ENCODE measurements around the gene TCF7L1.
"Not testable (repeated sequence)": the region's sequence is repeated elsewhere in the genome, so short reads cannot be mapped to it uniquely, and the experiment has no call there.

TCF7L1 gene

DNA sequence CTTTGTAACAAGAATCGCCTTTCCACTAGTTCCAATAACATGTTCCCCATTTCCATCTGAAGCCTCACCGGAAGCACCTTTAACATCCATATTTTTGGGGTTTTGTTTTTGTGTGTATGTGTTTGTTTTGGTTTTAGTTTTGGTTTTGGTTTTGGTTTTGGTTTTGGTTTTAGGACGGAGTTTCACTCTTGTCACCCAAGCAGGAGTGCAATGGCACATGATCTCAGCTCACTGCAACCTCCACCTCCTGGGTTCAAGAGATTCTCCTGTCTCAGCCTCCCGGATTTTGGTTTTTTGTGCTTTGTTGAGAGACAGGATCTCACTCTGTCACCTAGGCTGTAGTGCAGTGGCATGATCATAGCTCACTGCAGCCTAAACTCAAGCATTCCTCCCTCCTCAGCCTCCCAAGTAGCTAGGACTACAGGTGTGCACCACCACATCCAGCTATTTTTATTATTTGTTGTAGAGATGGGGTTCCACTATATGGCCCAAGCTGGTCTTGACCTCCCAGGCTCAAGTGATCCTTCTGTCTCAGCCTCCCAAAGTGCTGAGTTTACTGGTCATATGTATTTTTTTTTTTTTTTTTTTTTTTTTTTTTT lies 158.3 kb downstream of the TCF7L1 start:
- DNase-seq, result no peak

DNA sequence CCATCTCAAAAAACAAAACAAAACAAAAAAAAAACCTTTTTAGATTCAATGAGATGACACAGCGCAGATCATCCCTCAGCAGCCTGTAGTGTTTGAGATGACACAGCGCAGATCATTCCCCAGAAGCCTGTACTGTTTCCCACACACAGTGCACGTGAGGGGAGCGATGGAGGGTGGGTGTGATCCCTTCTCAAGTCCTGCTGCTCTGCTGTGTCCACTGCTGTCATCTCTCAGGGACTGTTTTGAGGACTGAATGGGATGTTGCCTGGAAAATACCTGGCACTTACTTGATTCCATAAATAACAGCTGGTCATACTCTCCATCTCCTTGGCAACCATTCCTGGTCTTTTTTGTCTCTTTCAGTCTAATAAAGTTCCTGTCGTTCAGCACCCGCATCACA lies 168.9 kb downstream of the TCF7L1 start:
- DNase-seq, result no peak

DNA sequence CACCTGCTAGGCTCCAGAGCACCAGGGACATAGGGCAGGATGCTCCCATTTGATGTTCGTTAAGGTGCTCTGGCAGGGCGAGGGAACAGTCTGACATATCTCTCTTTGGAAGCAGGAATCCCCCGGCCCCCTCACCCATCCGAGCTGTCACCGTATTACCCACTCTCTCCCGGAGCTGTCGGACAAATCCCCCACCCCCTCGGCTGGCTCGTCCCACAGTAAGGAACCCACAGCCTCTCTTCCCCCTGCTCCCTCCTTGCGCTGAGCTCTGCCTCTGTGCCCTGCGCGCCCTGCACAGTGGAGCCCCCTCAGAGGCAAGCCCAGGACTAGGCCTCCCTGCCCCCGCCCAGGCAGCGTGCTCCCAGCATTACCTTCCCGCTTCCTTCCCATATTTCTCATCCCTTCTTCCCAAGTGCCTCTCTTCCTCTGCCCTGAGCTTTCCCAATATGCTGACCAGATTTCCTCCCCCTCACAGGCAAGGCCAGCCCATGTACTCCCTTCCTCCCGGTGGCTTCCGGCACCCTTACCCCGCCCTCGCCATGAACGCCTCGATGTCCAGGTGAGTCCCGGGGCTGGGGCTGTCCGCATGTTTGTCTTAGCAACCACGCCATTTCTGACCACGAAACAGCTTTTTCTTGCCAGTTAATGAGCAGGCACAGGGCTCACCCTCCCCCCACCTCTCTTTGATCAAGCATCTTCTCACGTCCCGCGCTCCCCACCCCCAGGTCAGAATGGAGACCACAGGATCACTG lies 170.8 kb downstream of the TCF7L1 start:
- no peak for DNase-seq

DNA sequence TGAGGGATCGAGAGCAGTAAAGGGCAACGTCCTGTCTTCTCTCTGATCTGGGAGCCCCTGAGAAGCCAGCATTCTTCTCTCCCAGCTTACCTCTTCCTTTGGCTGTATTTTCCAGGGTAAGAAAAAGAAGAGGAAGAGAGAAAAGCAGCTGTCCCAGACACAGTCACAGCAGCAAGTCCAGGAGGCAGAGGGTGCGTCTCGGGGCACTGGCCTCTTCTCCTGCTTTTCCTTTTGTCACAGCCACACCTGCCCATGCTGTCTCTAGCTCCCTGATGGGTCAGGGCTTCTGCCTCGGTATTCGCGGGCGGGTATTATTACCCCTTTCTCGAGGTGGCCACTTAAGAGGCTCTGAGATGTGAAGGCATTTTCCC lies 174.3 kb downstream of the TCF7L1 start:
- DNase-seq, result no peak

DNA sequence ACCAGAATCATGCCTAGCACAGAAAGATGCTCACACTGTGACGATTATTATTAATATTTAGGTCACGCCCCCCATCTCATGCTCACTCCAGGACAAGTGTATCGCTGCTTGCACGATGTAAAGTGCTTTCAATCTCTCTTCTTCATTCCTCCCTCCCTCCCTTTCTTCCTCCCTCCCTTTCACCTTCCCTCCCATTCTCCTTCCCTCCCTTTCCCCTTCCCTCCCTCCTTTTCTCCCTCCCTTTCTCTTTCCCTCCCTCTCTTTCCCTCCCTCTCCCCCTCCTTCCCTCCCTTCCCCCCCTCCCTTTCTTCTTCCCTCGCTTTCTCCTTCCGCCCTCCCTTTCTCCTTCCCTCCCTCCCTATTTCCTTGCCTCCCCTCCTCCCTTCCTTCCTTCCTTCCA lies 175.0 kb downstream of the TCF7L1 start:
- no peak for DNase-seq

DNA sequence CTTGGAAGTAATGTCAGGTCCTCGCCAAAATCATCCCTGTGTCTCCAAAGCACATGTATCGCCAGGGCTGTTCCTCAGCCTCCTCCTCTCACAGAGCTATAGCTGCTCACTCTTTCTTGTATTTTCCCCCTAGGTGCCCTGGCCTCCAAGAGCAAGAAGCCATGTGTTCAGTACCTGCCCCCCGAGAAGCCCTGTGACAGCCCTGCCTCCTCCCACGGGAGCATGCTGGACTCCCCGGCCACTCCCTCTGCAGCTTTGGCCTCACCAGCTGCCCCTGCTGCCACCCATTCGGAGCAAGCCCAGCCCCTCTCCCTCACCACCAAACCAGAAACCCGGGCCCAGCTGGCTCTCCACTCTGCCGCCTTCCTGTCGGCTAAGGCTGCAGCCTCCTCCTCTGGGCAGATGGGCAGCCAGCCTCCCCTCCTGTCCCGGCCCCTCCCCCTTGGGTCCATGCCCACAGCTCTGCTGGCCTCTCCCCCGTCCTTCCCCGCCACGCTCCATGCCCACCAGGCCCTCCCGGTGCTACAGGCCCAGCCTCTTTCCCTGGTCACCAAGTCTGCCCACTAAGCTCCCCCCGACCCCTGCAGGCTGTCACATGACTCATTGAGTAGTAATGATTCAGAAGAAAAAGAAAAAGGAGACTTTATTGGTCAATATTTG lies 175.8 kb downstream of the TCF7L1 start:
- DNase-seq, result no peak

DNA sequence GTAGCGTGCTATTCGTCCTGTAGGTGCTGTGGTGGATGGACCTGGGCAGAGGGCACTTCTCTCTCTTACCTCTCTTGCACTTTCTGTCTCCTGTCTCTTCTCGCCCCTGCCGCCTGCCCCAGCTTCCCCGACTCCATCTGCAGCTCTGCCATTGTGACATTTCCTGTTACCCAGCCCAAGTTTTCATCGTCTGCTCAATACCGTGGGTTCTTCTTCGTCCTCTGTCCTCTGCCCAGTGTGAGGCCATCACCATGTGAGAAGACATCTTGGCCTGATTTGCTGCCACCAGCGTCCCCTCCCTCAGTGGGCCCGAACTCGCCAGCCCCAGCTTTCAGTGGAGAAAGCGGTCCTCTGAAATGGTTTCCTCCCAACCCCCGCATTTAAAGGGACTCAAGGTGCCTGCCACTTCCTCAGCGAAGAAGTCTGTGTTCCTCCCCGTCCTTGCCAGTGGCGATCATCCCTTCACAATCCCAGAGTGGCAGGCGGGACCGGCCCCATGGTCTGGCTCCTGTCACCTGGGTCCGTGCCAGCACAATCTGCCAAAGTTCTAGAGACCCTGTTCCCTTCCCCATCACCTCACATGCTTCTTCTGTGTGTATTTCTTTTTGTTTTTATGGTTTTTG lies 176.6 kb downstream of the TCF7L1 start:
- DNase-seq, result no peak

DNA sequence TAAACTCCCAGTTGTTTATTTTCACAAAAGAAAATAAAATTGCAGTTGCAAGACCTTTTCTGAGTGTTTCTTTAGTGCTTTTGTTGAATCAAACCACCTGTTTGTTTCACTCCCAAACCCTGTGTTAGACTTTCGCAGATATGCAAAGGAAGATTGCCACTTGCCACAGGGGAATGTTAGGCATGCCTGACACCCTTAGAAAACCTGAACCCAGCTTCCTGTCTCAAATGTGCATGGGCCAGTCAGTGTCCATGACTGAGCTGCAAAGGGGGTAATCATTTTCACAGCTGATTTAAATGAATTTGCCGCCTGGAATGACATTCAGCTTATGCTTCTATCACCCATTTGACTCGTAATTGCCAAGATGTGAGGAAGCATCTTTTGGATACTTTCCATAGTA lies 177.1 kb downstream of the TCF7L1 start:
- DNase-seq, result no peak

DNA sequence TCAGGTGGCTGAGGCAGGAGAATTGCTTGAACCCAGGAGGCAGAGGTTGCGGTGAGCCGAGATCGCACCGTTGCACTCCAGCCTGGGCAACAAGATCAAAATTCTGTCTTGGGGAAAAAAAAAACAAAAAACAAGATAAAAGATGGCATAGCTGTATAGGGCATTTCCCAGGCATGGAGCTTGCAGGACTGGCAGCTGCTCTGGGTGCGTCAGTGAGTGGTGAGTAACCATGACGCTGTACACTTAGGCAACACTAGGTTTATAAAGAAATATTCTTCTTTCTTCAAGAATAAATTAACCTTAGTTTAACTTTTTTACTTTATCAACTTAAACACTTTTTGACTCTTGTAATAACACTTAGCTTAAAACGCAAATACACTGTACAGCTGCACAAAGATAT lies 179.2 kb downstream of the TCF7L1 start:
- DNase-seq, result no peak

DNA sequence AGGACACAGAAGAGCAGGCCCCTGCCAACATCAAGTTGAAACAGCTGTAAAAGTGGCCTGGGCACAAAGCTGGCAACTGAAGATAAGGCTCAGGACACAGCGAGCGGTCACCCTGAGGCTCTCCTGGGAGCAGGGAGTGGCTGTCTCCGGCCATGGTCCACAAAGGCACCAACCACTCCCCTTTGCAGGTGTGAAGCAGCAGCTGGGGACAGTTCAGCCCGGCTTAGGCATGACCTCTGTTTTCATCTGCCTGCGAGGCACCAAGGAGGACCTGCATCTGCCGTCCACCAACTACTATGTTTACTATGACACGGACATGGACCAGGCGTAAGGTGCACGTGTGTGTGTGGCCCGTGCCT lies 181.7 kb downstream of the TCF7L1 start:
- no peak for DNase-seq

DNA sequence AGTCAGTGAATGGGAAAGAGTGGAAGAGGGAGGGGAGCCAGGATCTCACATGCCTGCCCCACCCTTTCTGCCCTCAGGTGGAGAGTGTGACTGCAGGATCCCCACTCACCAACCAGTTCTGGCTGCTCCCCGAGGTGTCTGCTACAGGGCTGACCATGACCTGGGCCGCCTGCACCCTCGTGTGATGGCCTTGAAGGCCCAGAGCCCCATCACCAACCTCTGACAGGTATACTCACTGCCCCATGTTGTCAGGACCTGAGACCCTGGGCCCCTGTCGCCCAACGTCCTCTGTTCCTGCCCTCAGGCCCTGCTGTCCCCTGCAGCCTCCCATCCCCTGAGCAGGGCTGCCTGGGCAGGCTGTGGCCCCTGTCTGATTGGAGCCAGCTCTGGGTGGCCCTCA lies 182.7 kb downstream of the TCF7L1 start:
- not testable (repeated sequence) for DNase-seq

DNA sequence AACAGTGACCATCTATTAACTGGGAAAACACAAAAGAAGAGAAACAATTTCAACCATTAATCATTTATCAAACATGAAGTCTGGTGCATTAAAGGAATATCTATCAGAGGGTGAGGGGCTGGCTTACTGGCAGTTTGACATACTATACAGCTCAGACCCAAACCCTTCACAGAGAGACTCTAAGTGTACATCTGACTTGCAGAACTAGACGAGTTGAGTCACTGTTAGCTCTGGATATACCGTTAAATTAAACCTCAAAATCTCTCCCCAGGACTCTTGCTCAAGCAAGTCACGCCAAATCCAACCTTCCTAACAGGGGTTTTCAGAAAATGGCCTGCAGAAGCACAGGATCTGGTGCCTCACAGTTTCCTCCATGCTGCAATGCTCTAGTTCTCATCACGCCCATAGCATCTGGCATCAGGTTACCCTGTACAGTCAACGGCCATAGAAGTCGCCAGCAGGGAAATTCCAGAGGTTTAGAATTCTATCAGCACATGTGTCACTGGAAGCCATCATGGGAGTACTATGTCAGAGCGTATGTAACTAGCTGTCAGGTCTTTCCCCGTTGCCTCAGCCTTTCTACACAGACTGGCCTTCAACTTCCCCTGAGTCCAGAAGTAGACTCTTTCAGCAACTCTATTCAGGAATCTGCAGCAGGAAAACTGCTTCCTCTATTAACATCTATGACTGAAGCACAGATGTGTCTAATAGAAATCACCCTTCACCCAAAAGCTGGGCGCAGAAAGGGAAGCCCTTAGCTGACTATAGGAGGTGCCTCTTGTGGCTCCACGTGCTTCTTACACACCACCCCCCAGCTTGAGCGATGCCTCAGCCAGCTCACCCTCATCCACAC lies 185.3 kb downstream of the TCF7L1 start:
- DNase-seq, result peak; percentile 63

DNA sequence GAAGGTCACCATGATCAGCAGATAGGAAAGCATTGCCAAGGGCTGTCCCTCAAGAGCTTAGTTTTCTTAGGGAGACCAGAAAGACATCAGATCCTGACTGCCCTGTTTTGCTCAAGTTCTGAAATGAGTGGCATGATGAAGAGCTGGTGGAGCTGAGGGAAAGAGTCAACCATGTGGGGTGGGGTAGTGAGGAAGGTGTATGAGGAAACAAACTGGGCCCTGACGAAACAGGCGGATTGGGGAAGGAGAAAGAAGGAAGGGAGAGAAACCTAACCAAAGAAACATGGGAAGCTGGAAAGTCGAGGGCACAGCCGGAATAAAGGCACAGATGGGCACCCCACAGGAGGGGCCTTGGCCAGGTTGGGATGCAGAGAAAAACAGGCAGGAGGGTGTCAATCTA lies 186.6 kb downstream of the TCF7L1 start:
- no peak for DNase-seq

DNA sequence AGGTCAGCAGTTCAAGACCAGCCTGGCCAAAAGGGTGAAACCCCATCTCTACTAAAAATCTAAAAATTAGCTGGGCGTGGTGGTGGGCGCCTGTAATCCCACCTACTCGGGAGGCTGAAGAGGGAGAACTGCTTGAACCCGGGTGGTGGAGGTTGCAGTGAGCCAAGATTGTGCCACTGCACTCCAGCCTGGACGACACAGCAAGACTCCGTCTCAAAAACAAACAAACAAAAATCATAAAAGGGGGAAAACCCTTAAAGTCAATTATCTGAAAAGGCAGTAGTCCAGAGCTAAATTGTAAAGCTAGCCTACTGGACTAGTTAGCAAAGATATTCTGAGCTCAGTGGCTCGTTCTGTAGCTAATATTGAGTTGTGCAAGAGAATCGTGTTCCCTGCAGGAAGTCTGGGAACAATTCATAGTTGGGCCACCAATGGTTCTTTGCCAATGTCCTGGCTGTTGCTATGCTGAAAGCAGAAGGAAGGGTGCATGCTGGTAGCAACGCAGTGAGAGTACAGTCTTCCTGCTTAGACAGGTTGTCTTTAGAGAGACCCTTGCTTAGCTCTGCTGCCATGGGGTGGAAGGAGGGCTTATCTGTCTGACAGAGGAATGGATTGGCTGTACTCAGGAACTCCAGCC lies 190.3 kb downstream of the TCF7L1 start:
- DNase-seq, result no peak

DNA sequence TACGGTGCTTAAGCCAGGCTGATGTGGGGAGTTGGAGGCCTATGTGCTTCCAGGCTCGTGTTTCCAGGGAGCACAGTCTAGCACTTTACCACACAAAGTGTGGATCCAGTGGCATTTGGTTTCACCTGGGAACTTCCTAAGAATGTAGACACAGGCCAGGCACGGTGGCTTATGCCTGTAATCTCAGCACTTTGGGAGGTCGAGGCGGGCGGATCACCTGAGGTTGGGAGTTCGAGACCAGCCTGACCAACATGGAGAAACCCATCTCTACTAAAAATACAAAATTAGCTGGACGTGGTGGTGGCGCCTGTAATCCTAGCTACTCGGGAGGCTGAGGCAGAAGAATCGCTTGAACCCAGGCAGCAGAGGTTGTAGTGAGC lies 190.8 kb downstream of the TCF7L1 start:
- not testable (repeated sequence) for DNase-seq

DNA sequence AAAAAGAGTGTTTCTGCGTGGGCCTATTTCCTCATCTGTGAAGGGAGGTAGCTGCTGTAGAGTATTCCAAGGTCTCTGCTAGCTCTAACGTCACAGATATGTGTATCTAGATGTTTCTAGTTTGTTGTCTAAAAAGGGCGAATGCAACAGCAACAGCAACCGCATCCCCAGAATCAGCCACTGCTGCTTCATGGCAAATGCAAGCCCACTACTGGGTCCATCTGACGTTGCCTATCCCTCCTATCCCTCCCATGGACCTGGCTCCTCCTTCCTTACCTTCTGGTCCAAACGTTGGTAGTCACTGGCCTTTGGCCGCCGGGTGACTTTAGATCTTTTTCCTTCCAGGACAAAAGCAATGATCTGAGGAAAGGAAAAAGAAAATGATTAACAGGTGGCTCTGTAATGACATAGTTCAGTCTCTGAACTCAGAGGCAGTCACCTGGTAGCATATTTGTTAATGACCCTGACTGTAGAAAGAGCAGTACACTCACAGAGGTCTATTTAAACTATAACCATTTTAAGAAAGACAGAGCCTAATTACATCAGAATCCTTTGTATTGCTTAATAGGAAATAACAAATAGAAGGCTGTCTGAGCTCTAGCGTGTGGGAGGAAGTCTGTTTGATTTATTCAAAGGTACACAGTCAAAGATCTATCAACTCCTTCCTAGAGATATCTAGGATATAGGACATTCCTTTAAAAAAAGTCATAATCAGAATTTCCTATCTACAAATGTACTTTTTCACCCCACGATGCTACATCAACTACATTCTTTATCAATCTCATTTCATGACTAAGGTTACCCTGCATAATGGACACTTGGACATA lies 191.7 kb downstream of the TCF7L1 start:
- DNase-seq, result no peak

DNA sequence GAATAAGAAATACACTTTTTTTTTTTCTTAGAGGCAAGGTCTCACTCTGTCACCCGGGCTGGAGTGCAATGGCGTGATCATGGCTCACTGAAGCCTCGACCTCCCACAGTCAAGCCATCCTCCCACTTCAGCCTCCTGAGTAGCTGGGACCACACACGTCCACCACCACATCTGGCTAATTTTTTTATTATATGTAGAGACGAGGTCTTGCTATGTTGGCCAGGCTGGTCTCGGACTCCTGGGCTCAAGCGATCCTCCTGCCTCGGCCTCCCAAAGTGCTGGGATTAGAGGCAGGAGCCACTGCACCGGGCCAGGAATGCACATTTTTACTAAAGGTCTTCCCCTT lies 192.2 kb downstream of the TCF7L1 start:
- no peak for DNase-seq

DNA sequence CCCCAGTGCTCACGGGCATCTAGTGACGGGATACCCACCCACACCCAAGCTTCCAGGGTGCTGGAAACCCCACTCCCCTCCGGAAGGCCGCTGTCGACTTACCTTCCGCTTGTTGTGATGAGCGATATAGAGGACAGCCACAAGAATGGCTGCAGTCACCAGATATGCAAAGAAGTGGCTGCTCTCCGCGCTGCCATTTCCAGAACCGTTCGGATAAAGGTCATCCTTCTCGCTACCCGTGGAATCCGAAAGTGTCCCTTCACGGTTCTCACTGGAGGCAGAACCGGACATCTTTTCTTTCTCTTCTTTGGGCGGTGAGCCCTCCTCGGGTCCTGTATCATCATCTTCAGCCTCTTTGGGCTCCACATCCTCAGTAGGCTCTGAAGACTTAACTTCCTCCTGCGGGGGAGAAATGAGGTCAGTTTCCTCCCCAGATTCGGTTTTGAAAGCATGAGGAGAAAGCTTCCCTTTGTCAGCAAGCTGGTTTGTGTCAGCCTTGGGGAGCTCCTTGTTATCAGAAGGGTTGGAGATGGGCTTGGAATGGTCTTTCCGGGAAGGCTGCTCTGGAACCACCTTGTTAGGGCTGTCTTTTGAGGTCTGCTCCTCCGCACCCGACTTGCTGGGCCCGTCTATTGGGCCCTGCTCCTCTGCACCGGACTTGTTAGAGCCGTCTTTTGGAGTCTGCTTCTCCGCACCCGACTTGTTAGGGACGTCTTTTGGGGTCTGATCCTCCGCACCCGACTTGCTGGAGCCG lies 193.4 kb downstream of the TCF7L1 start:
- peak; percentile 53 for DNase-seq

DNA sequence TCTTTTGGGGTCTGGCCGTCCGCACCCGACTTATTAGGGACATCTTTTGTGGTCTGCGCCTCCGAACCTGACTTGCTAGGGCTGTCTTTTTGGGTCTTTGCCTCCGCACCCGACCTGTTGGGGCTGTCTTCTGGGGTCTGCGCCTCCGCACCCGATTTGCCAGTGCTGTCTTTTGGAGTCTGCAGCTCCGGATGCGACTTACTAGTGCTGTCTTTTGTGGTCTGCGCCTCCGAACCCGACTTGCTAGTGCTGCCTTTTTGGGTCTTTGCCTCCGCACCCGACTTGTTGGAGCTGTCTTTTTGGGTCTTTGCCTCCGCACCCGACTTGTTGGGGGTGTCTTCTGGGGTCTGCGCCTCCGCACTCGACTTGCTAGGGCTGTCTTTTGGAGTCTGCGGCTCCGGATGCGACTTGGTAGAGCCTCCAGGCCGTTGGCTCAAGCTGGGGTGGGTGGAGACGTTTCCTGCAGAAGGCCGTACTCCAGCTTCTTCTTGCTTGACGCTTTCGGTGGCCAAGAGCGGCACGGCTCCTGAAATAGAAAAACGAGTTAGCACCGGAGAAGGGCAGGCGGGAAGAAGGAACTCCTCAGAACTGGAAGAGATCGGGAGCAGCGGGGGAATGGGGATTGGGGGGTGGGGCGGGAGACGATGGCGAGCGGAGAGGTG lies 194.1 kb downstream of the TCF7L1 start:
- DNase-seq, result peak; percentile 55

DNA sequence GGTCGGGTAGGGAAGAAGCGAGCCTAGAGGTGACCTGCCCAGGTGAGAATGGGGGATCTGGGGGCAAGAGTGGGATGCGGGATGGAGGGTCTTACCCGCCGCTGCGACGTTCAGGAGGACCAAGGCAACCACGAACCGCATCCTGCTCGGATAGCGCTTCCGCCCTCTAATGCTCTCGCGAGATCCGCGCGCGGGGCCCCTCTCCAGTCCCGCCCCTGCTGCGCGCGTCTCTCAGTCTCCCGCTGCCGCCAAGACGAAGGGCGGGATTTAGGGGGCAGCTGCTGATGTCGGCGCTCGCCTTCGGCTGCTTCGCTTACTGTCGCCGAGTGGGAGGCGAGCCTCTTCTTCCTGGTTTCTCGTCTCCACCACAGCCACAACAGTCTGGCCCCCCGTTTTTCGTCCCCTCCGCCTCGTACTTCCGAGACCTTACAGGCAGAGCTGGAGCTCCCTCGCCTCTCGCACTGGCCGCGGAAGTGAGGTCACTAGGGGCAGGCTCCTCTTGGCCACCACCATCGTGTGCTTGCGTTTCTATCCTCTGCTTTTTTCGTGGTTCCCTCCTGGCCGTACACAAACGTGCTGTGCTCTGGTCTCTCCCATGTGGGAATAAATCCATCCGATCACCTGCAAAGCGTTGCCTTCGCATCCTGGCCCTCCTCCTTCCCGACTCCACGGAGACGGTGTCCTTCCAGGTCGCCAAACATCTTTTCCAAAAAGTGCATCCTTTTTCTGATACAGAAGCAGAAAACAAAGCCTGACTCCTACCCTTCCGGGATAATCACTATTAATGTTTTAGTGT lies 194.8 kb downstream of the TCF7L1 start, which contains the start of gene TGOLN2:
TSS of gene TGOLN2 (minus strand) at position 168 of the 796 bp plus-strand sequence. CDS start at position 141, 27 bp downstream.
- DNase-seq, result peak; percentile 94
